Cardiac muscle cell (in vitro differentiated cells and primary cell): ENCODE results near the gene NF2. TPM values are rescaled to one million over a fixed set of nuclear protein-coding genes. Genes with fewer than 3 reads are reported as not detected.

Experiments
- DNase-seq, 2 donors: peaks; one replicate each; pipeline versions ENCODE4 v3.0.0 to v3.0.0-alpha.2; 2010 to 2017; ENCODE audit warnings: low read depth in 1 of 2, low spot score in 1 of 2
- H3K27ac ChIP-seq: fragments of 200-600 bp; sonication (generic); 2 replicates; pipeline ENCODE4 v1.5.1; 2016
- H3K27me3 ChIP-seq: fragments of 200-600 bp; sonication (generic); 2 replicates; pipeline ENCODE4 v1.6.0; 2016; ENCODE audit warnings: control low read depth
- H3K36me3 ChIP-seq: fragments of 200-600 bp; sonication (generic); 2 replicates; pipeline ENCODE4 v1.5.1; 2016; ENCODE audit warnings: control low read depth
- H3K4me1 ChIP-seq: fragments of 200-600 bp; sonication (generic); 2 replicates; pipeline ENCODE4 v1.8.1; 2017; ENCODE audit warnings: low read depth, mild to moderate bottlenecking, mixed run types
- H3K4me3 ChIP-seq: fragments of 200-600 bp; sonication (generic); 2 replicates; pipeline ENCODE4 v1.5.1; 2016; ENCODE audit warnings: mild to moderate bottlenecking
- H3K9me3 ChIP-seq: fragments of 200-600 bp; sonication (generic); 2 replicates; pipeline ENCODE4 v1.5.1; 2017; ENCODE audit warnings: low read depth, mild to moderate bottlenecking, control low read depth
- polyA plus RNA-seq: library from polyadenylated mRNA; unstranded; fragments of >200 nt; fragmentation: Nextera tagmentation; extraction: Ambion mirVana; gene quantifications from 2 replicates; pipeline ENCODE4 v1.2.1, GENCODE V29; 2016
- total RNA-seq: library from RNA; depleted of rRNA; stranded (reverse); fragments of >200 nt; gene quantifications from 2 replicates; pipeline ENCODE4 v1.2.3, GENCODE V29; 2016
- TF ChIP-seq, protein P1 (sequence below): IDR thresholded peaks from 2 replicates; pipeline ENCODE4 v1.5.1; 2012; ENCODE audit warnings: low read depth, mild to moderate bottlenecking, low read length

The NF2 gene
- total and polyA plus RNA-seq, 2 experiments from 2014 or later, result 32.8 to 40.2 TPM

DNA sequence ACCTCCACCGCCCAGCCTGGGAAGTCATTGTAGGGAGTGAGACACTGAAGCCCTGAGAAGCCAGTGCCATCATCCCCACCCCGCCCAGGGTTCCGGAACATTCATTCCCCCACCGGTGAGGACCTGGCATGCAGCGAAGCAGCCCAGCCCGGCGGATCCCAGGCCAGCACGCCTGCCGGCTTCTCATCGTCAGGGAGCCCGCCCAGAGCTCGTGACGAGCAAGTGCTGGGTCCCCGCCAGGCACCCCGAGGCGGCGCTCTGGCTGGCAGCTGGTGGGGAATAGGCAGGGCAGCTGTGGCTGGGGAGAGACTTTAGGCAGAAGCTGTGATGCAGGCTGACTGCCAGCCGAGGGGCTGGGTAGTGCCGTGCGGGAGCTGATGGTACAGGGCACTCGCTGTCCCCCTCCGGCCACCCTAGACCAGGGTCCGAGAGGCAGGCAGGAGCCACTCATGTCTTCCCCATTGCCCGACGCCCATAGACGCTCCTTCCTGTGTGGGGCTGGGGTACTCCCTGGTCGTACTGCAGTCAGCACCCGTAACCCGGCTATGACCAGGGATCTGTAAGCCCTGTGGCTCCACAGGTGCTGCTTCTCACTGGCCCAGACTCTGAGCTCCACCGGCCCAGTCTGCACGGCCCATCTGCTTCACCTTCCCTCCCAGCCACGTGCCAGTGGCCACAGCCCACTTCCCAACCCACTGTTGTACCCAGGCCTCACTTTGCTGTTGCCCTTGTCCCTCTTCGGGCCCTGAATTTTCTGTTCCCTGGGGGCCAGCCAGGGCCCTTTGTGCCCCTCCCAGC is 91.9 kb downstream of the NF2 start:
- TF ChIP-seq, protein P1, sequence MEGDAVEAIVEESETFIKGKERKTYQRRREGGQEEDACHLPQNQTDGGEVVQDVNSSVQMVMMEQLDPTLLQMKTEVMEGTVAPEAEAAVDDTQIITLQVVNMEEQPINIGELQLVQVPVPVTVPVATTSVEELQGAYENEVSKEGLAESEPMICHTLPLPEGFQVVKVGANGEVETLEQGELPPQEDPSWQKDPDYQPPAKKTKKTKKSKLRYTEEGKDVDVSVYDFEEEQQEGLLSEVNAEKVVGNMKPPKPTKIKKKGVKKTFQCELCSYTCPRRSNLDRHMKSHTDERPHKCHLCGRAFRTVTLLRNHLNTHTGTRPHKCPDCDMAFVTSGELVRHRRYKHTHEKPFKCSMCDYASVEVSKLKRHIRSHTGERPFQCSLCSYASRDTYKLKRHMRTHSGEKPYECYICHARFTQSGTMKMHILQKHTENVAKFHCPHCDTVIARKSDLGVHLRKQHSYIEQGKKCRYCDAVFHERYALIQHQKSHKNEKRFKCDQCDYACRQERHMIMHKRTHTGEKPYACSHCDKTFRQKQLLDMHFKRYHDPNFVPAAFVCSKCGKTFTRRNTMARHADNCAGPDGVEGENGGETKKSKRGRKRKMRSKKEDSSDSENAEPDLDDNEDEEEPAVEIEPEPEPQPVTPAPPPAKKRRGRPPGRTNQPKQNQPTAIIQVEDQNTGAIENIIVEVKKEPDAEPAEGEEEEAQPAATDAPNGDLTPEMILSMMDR, result no peak
- H3K4me1 ChIP-seq, result peaks cover 11% of the 10 kb centered on the region
- no peak for DNase-seq

DNA sequence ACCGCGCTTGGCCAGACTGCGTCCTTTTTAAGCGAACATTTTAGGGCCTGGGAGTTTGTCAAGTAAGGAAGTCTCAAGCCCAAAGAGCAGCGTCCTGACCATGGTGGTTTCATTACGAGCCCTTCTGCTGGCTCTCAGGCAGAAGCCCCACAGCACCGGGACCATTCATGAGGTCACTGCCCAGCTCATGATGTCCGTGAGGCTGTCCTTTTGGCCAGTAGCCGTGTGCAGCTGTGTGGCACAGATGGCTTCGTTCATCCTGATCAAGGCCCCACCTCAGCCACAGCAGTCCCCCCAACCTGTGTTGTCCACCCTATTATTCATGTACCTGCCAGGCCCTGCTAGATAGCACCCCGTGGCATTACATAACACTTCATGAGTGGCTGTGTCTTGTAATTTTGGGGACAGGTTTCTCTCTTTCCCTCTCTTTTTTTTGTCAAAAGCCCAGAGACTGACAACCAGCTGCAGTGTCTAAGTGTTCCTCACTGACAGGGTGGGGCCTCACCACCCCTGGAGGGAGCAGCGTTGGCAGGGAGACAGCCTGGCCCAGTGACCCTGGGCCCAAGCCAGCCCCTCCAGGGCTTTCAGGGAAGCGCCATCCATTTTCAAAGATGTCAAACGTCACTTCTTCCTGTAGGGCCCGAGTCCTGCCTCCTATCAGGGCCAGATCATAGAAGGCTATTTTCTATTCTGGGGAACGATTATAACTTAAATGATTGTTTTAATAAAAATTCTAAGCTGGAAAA is 94.6 kb downstream of the NF2 start:
- Histone ChIP-seq H3K36me3 (no peaks in the 10 kb centered on the region), H3K27ac (no peak overlapping the region), H3K4me3 (no peak overlapping the region), H3K4me1 (peaks cover 11% of the 10 kb centered on the region), H3K9me3 (no peaks in the 10 kb centered on the region), H3K27me3 (peaks cover 17% of the 10 kb centered on the region)
- no peak for DNase-seq
- TF ChIP-seq, protein P1, result no peak

More for the DNA sequence above, 91.9 kb downstream of the NF2 start:
- no peaks in the 10 kb centered on the region for H3K27me3 ChIP-seq
- H3K9me3 ChIP-seq, result no peaks in the 10 kb centered on the region
- no peak overlapping the region for H3K27ac ChIP-seq
- no peak overlapping the region for H3K4me3 ChIP-seq
- no peaks in the 10 kb centered on the region for H3K36me3 ChIP-seq

DNA sequence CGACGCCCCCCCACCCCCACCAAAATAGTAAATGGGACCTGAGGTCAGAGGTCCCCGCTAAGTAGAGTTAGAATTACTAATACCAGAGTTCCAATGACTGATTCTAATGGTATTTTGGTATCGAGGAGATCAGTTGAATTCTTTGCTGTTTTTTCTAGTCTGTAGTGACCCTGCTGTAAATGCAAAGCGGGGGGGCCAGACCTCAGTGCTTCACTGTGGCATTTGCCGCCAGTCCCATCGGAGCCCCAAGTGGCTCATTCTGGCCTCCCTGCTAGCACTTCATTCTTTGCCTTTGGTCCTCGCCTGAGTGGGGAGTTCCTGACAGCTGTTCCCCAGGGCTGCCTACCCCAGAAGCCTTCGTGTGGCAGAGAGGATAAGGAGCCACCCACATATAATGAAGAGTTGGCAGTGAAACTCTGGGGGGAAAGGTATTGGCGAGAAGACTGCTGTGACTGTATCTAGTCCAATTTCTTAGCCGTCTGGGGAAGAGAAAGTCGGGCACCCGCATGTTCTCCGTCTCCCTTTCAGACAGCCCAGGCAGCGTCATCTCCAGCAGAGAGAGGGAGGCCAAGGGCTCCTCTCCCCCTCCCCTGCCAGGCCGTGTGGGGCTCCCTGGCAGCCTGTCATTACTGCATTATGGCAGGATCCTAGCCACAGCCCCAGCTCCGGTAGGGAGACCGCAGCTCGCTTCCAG is 96.9 kb downstream of the NF2 start:
- TF ChIP-seq, protein P1, result no peak
- Histone ChIP-seq H3K4me3 (no peak overlapping the region), H3K36me3 (no peaks in the 10 kb centered on the region), H3K4me1 (peaks cover 11% of the 10 kb centered on the region), H3K27ac (no peak overlapping the region), H3K27me3 (peaks cover 26% of the 10 kb centered on the region), H3K9me3 (no peaks in the 10 kb centered on the region)
- DNase-seq, result no peak

DNA sequence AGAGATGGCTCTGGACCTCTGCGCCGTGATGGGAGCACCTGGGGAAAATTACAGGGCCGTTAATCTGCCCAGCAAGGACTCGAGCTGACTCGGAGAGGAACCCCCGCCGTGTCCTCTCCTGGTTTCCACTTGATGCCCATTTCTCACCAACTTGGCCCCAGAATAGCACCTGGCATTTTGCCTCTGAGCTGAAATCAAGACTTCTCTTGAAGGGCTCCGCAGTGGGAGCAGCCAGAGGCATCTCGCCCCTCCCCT is 97.4 kb downstream of the NF2 start:
- Histone ChIP-seq H3K27me3 (peaks cover 26% of the 10 kb centered on the region), H3K27ac (no peak overlapping the region), H3K9me3 (no peaks in the 10 kb centered on the region), H3K36me3 (no peaks in the 10 kb centered on the region), H3K4me3 (no peak overlapping the region), H3K4me1 (peaks cover 11% of the 10 kb centered on the region)
- no peak for DNase-seq
- TF ChIP-seq, protein P1, result no peak

DNA sequence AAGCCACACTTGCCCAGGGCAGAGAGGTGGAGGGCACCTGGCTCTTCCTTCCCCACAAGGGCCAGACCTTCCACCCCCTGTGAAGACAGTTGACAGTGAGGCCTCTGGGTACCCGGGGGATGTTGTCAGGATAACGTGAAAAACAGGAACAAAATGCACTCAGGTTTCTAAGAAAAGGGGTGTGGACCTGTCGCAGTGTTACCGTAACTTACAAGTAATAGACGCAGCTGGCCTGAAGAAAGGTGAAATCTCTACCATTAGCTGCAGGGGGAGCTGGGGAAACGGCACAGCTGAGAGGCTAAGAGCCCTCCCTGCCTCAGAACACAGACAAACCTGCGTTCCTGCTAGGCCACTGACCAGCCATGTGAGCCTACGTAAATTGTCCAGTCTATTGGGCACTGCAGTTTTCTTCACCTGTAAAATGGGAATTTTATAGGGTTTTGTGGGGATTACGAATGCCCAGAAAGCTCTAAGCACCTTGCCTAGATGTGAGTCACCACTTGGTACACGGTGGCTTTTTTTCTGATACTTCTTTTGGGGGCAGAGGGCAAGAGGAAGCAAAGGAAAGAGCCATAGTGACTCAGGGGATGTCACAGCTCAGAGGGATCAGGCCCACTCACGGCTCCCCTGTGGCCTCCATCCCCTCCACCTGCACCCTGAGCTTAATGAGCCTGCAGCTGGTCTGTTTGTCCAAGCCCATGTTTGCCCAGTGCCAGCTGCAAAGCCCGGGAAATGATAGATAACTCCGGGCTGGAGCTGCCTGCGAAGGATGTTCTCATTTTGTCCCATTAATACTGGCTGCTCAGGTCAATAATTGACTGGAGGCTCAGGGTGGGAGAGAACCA is 97.9 kb downstream of the NF2 start:
- Histone ChIP-seq H3K9me3 (no peaks in the 10 kb centered on the region), H3K27ac (no peak overlapping the region), H3K4me3 (no peak overlapping the region), H3K27me3 (peaks cover 26% of the 10 kb centered on the region), H3K36me3 (no peaks in the 10 kb centered on the region), H3K4me1 (peaks cover 11% of the 10 kb centered on the region)
- TF ChIP-seq, protein P1, result peak; percentile 27
- DNase-seq, result peak; percentile 39 to 55
